Fibroblast of skin of left biceps (primary cell): ENCODE results near the gene SRBD1.
"Not testable (repeated sequence)": the region's sequence is repeated elsewhere in the genome, so short reads cannot be mapped to it uniquely, and the experiment has no call there.

ENCODE experiments used
- DNase-seq, 2 experiments: peaks; one replicate each; pipeline ENCODE4 v3.0.0-alpha.2; 2013; ENCODE audit warnings: low read depth in 2 of 2

SRBD1 gene

DNA sequence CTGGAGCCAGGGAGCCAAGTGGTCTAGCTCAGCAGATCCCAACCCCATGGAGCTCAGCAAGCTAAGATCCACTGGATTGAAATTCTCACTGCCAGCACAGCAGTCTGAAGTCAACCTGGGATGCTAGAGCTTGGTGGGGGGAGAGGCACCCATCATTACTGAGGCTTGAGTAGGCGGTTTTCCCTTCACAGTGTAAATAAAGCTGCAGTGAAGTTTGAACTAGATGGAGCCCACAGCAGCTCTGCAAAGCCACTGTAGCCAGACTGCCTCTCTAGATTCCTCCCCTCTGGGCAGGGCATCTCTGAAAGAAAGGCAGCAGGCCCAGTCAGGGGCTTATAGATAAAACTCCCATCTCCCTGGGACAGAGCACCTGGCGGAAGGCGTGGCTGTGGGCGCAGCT is 185.0 kb downstream of the SRBD1 start:
- DNase-seq: not testable (repeated sequence)

DNA sequence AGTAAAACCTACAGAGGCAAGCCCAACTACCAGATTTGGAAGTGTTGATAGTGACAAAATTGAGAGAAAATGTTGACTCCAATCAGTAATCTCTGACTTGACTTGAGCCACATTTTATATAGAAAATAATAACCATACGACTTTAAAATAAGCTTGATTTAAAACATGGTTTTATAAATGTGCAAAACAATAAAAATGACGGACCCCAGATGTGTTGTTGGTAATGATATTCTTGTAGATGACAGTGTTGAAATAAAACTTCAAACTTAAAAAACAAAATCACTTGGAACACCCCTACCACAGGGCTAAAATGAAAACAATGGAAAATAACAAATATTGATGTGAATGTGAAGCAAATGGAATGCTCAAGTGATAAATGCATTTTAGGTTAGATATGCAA is 188.1 kb downstream of the SRBD1 start:
- DNase-seq: no peak

DNA sequence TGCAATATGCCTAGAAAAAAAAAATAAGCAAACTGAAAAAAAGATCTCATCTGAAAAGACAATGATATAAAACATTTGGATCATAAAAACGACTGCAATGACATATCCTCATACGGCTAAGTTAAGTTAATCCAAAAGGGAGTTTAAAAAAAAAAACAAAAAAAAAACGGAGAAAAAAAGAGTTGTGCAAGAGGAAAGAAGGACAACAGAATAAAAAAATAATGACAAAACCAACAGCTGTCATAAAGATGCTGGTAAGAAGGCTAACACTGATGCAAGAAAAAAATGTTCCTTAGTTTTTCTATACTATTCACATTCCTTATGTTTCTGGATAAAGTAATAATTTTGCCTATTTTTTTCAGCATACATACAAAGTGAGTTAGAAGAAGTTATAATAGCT is 192.5 kb downstream of the SRBD1 start:
- no peak for DNase-seq

DNA sequence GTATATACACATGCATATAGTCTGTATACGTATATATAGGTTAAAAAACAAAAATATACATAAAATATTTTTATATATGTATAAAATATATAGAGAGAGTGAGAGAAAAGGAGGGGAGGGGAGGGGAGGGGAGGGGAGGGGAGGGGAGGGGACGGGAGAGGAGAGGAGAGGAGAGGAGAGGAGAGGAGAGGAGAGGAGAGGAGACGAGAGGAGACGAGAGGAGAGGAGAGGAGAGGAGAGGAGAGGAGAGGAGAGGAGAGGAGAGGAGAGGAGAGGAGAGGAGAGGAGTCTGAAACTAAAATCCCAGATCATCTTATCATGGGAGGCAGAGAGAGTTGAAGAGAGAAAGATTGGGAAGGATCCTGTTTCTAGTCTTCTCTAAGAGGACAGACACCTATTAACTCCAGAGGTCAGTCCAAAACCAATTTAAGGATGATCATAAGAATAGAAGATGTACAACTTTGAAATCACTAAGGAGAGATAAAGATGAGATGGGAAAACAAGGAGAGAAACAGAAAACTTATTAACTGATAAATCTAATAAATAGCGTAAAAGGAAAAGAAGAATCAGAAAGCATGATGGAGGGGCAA is 195.4 kb downstream of the SRBD1 start:
- no peak for DNase-seq

DNA sequence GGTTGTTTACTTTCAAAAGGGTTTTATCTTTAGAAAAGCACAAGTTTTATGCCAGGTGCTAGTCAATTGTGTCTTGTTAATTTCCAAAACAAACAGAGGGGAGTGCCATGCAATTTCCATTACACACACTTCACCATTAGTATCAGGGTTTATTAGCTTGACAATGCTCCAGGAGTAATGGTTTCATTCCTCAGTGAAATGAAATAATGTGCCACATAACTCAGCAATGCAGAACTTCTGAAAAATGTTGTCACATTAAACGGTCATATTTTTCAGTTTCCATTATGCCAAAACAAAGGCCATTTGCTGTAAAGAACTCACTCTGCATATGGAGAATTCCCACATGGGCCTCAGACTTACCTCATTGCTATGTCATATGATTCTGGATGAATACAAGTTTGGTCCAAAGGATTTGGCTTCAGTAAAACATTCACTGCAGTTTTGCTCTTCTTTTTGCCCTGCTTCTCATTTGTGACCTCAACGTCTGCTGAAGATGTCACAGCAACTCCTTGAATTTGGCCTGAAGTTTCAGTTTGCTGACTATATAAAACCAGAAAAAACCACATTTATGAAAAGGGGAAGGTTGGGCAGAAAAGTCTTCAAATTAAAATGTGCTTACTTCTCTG is 198.2 kb downstream of the SRBD1 start:
- no peak for DNase-seq

DNA sequence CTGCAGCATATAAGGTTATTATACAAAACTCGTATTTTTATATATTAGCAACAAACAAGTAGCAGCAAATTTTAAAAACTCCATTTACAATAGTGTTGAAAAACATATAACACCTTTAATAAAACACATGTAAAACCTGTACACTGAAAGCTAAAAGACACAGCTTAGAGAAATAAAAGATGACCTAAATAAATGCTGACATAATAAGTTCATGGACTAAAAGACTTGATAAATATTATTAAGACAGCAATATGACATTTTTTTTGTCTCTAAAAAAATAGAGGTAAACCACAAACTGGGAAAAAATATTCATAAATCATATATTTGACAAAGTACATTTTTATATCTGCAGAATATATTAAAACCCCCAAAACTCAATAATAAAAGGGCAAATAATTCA is 201.4 kb downstream of the SRBD1 start:
- no peak for DNase-seq

DNA sequence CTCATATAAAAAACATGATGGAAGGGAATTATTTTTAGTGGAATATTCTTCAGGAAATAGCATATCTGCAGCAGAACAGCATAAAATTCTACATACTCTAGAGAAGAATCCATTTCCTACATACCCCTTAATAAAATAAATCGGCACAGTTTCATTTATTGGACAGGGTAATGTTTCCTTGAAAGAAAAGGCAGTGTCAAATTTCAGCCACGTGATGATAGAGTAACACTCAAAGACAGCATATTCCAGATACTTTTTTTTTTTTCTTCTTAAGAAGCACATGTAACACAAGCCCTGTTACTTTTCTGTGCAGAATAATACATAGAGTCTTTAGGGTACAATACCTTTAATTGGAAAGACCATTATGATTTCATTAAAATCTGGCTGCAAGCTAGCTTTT is 204.4 kb downstream of the SRBD1 start:
- no peak for DNase-seq

DNA sequence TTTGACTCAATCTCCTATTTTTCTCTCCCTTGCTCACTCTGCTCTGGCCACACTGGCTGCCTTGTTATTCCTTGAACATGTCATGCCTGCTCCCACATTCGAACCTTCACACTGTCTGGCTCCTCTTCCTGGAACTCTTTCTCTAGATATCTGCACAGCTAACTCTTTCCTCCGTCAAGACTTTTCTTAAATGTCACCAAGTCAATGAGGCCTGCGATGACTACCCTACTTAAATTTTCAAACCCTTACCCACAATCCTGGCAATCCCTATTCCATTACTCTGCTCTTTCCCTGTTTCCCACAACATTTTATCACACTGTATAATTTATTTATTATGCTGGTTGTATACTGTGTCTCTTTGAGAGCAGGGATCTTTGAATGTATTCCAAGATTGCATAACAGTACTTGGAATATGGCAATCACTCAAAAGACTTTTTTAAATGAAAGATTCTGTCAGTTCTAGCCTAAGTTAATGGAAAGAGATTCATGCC is 206.2 kb downstream of the SRBD1 start:
- DNase-seq: peak in 1 of 2 experiments; percentile 51

DNA sequence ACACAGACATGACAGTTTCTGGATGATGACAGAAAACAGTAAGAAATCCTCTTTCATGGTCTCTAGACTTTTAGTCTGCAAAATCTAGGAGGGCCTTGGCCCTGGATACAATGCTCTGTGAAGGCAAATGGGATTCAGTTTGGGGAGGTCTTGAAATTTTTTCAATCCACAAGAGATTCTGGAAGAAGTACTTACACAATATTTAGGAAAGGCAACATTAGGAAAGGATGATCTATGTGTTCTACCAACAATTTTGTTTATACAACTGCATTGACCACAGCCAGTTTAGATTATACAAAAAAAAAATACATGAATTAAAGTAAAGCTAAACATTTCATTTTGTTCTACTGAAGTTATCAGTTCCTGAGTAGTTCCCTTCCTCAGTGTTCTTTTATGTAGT is 208.0 kb downstream of the SRBD1 start:
- DNase-seq: no peak

DNA sequence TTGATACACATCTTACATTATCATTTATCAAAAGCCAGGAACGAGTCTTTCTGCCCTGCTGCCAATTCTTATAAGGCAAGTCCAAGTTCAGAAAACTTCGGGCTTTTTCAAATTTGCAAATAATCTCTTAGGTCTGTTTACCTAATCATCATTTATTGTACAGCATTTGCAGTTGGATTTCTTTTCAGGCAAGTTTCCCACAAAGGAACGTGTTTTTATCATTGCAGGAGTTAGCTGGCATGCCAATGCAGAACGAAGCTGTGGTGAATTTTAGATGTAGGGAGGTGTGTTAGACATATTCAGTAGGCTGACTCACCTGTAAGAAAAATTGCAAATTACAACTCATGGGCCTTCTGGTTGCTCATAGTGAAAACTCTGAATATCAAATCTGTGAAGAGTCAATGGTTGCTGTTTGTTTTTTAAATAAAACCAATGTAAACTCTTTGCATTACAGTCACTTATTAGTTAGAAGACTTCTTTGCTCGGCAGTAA is 209.6 kb downstream of the SRBD1 start:
- no peak for DNase-seq

DNA sequence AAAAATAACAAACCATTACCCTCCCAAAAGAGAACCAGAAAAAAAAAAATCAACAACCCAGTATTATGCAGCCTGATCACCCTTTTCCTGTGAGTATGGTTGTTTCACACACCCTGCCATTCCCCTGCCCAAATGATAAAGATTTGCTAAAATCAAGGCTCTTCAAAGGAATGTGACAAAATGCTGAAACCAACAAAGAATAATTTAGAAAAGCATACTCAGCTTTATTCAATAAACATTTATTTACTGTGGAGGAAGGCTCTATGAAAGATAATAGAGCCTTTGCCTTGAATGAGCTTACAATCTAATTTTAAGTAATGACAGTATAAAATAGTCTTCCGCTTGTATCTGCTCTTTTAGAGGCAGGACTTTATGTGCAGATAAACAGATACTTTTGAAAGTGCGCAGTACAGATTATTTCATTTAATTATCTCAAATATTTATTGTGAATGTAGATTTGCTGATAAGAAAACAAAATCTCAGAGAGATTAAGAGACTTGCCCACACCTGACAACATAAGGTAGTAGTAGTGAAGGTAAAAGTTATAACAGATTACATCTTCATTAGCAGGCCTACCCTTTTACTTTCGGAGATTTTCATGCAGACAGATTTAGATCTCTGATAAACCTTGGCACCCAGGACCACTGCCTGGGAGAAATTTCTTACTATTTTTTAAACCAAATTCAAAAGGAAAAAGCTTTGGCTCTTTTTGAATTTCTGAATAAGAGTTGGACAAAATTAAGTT is 211.9 kb downstream of the SRBD1 start:
- DNase-seq: no peak

DNA sequence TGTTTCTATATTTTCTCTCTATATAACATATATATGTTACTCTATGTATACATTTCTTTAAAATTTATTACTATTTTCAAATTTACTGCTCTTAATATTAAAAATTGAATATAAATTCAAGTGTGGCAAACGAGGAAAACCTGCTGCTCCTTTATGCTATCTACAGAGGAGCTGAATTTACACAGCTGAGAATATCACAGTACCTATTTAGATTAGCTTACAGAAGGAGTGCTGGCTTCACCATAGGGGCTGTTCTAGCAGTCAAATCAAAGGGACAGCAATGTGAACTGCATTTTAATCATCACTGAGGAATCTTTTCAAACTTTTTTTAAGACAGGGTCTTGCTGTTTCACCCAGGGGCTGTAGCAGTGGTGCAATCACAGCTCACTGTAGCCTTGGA is 213.8 kb downstream of the SRBD1 start:
- DNase-seq: no peak

DNA sequence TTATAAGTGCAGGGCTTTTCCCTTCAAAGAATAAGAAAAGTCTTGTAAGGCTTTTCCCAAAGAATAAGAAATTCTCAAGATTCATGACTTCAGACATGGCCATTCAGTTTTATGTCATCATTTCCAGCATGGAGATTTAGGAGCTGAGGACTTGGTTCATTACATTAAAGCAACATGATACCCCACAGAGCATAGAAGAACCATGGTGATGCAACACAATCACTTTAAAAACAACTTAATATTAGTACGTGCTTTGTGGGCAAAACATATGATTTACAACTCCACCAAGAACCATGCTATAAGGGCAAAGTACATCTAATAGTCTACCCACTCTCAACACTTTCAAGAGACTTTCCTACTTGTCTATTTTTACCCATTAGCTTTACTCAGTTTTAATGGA is 214.4 kb downstream of the SRBD1 start:
- no peak for DNase-seq

DNA sequence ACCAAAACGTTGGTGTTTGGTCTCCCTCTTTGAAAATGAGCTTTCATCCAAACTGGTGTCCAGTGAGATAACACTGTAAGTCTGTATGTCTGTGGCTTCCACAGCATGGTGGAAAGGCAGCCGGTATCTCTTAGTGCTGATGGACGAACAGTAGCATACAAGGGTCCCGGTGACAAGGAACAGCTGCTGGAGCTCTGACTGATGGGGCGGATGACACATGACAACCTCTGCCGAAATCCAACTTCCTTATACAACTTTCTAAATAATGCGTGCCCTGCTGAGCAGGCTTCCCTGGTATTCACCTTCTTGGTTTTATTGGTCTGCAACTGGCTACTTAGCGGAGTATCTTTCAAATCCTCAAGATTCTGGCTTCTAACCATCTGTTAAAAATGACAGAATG is 216.2 kb downstream of the SRBD1 start:
- DNase-seq: no peak

DNA sequence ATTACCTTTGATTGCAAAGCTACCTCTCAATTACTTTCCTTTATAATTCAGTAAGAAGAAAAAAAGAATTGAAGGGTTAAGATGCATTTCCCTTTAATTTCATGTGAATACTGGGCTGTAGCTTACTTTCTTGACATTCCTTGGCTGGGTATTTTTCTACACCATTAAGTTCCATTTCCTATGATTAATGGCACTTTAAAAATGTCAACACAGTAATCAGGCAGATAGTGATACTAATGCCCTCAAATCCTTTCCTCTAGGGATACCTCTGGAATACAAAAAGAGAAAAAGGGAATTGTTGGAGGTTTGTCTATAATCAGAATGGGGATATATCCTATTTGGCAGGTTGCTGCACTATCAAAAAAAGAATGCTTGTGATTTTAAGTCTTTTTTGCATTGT is 216.9 kb downstream of the SRBD1 start:
- DNase-seq: no peak

DNA sequence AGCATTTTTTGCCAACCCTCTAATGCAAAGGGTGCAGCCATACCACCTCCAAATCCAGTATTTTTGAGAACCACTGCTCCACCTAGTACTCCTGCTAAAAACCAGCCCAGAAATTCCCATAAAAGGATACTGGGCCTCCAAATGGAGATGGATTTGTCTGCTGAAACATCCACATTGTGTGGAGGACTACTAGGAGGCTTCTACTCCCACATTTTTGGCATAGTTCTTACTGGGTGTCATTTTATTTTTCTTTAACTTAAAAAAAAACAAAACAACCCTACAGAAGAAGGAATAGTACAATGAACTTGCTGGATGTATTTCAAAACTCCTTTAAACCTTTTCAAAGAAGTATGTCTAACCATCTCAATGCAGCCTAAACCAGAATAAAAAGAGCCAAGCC is 219.2 kb downstream of the SRBD1 start:
- DNase-seq: peak in 1 of 2 experiments; percentile 20

DNA sequence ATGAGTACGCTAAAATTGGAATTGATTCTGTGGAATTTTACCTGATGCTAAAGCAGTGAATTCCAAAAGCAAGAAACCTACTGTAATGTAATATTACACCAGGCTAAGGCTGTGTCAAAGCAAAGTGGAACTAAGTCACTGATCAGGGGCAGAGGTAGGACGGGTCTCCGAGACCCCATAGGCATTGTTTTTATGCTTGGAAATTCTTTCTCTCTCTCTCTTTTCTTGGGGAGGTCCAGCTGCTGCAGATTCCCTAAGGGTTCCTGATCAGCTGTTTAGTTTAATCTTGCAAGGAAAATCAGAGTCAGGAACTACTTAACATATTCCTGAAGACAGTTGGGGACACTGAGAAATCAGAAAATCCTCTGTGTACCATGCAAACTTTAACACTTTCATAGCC is 220.2 kb downstream of the SRBD1 start:
- no peak for DNase-seq

DNA sequence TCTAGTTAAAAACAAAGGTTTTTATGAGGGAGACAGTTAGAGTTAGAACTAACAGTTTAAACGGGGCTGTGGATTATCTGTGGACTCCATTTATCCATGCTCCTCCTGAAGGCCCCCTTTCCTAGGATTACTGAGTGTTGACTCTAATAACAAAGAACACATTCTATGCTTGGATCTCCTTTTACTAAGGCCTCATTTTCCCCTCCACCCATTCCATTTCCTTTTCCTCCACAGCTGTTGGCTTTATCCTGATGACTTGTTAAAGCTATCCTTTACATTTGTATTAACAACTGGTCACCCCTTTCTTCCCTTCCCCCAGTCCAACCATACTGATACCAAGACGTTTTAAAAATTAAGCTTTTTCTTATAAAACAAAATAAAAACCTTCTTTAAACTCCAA is 220.6 kb downstream of the SRBD1 start:
- no peak for DNase-seq

DNA sequence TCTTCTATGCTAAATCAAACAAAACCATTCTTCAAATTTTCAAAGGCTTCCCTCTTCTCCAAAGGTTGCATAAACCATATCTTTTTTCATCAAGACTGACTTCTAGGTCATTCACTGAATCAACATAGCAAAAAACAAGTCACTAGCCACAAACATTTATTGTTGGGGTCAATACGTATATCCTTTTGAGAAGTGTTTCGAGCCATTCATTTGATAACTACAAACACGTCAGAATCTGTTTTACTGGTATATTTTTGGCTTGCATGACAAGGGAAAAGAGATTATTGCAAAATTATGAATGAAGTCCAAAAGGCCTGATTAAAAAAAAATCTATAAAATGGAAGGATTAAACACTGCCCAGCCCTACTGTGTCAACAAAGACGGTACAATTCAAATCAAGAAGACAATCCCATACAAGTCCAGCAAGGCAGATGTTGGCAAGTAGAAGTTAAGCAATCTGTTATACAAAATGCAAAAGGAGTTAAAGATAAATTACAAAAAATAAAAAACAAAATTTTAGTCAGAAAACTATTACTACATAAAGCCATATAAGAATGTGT is 222.4 kb downstream of the SRBD1 start:
- DNase-seq: no peak

DNA sequence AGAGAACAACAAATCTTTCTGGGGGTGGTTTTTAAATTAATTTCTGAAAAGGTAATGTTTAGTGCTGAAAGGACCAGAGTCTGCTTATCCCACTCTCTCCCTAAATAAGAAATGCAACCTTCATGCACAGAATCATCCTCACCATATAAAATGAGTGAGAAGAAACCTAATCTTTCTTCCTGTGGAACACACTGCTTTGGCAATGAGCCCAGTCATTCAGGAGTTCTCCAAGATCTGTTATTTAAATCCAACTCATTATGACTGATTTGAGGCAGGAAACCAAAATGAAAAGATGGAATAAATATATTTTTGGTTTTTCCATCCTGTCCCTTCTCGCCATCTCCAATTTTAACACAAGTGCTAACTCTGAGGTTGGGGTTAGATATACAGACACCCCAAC is 228.3 kb downstream of the SRBD1 start:
- peak in 1 of 2 experiments; percentile 23 for DNase-seq

DNA sequence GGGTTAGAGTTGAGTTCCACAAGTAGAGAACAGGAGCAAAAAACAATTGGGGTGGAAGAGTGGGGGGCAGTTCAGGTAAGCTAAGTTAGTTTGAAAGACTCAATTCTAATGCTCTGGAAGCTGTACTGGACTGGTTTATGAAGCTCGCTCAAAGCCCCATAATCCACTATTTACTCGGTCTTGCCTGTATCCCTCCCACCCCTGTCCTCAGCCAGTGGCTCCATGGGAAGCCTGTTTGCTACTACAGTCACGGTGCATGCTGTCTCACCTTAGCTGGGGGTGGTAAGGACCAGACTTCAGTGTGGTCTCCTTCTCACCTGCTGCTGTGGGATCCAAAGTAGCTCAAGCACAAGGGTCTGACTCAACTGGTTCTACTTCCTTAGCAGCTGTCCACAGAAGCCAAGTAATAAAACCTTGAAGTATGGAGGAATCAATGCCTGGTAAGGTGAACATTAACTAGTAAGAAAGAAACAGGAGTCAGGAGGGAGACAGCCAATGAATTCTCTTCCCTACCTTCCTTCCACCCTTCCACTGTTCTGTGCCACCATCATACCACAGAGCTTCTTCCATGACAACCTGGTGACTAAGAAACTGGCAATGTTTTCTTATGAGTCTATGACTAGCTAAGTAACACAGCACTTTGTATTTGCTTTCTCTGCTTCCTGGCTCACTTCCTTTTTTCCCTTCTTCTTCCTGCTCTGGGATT is 230.8 kb downstream of the SRBD1 start:
- no peak for DNase-seq
